Fibroblast of lung (primary cell): ENCODE measurements around the gene FASTKD1. TPM values are rescaled to one million over a fixed set of nuclear protein-coding genes. Genes with fewer than 3 reads are reported as not detected.
A peak's percentile ranks its signal among the peaks of the same experiment; 100 is the strongest.

Experiments used
- DNase-seq, 2 donors: peaks; one replicate each; pipeline versions ENCODE4 v3.0.0 to v3.0.0-alpha.2; 2010; ENCODE audit warnings: low read depth in 2 of 2
- H2AFZ ChIP-seq: 2 replicates; pipeline ENCODE4 v1.5.1; 2012; ENCODE audit warnings: low read length, control low read depth, inconsistent platforms
- H3K27ac ChIP-seq: 2 replicates; pipeline ENCODE4 v1.5.1; 2011; ENCODE audit warnings: low read length, control low read depth; ENCODE audit not compliant: insufficient read depth
- H3K27me3 ChIP-seq: 2 replicates; pipeline ENCODE4 v1.5.1; 2011; ENCODE audit warnings: mild to moderate bottlenecking, low read length; ENCODE audit not compliant: control insufficient read depth, insufficient read depth
- H3K36me3 ChIP-seq: 2 replicates; pipeline ENCODE4 v1.5.1; 2011; ENCODE audit warnings: low read length; ENCODE audit not compliant: control insufficient read depth, insufficient read depth
- H3K4me1 ChIP-seq: 2 replicates; pipeline ENCODE4 v1.5.1; 2011; ENCODE audit warnings: low read length; ENCODE audit not compliant: control insufficient read depth, insufficient read depth; ENCODE audit errors: extremely low read depth
- H3K4me2 ChIP-seq: 2 replicates; pipeline ENCODE4 v1.5.1; 2011; ENCODE audit warnings: low read length, control low read depth; ENCODE audit not compliant: insufficient read depth; ENCODE audit errors: extremely low read depth
- H3K4me3 ChIP-seq, 4 experiments: fragments of 200-600 bp in 1 of 4; sonication (generic) in 1 of 4; replicated peaks in 1 of 4; 2 replicates each; pipeline ENCODE4 v1.5.1; 2011 to 2016; ENCODE audit warnings: low read length in 4 of 4, low read depth in 3 of 4, mild to moderate bottlenecking in 3 of 4, control low read depth in 2 of 4, inconsistent platforms in 1 of 4, mixed read lengths in 1 of 4; ENCODE audit not compliant: insufficient read depth in 1 of 4; ENCODE audit errors: control extremely low read depth in 1 of 4
- H3K79me2 ChIP-seq: 2 replicates; pipeline ENCODE4 v1.5.1; 2012; ENCODE audit warnings: mild to moderate bottlenecking, low read length, inconsistent platforms; ENCODE audit not compliant: control insufficient read depth, insufficient read depth
- H3K9ac ChIP-seq: 2 replicates; pipeline ENCODE4 v1.5.1; 2011; ENCODE audit warnings: mild to moderate bottlenecking, low read length, control low read depth; ENCODE audit not compliant: insufficient read depth
- H3K9me3 ChIP-seq: 2 replicates; pipeline ENCODE4 v1.5.1; 2012; ENCODE audit warnings: low read depth, low read length; ENCODE audit not compliant: control insufficient read depth, insufficient read depth
- H4K20me1 ChIP-seq: 2 replicates; pipeline ENCODE4 v1.5.1; 2011; ENCODE audit warnings: low read length; ENCODE audit not compliant: control insufficient read depth, insufficient read depth; ENCODE audit errors: extremely low read depth
- EZH2 ChIP-seq: IDR thresholded peaks from 2 replicates; pipeline ENCODE4 v1.5.1; 2012; ENCODE audit warnings: low read length, control low read depth, mild to moderate bottlenecking; ENCODE audit errors: missing control alignments
- polyA plus RNA-seq, 2 donors: library from polyadenylated mRNA; depleted of rRNA in 1 of 2; stranded (reverse) in 1 of 2; unstranded in 1 of 2; fragments of >200 nt; gene quantifications; 2 replicates each; pipeline ENCODE4 v1.2.1, GENCODE V29; 2011 to 2012; ENCODE audit warnings: missing spikeins in 1 of 2
- total RNA-seq: library from RNA; depleted of rRNA; stranded (reverse); fragments of >200 nt; gene quantifications from 2 replicates; pipeline ENCODE4 v1.2.1, GENCODE V29; 2014
- TF ChIP-seq, protein P1 (sequence below), 2 donors: IDR thresholded peaks in 1 of 2; conservative IDR thresholded peaks in 1 of 2; 1 replicate in 1 of 2; 2 replicates in 1 of 2; pipeline ENCODE4 v1.5.1; 2011 to 2012; ENCODE audit warnings: low read length in 2 of 2, control low read depth in 1 of 2, inconsistent platforms in 1 of 2, low read depth in 1 of 2, mild to moderate bottlenecking in 1 of 2

The FASTKD1 gene
- total and polyA plus RNA-seq, 2 donors (not counting 1 experiment from before 2014, with no cell fraction given), result 11.8 to 19.3 TPM

DNA sequence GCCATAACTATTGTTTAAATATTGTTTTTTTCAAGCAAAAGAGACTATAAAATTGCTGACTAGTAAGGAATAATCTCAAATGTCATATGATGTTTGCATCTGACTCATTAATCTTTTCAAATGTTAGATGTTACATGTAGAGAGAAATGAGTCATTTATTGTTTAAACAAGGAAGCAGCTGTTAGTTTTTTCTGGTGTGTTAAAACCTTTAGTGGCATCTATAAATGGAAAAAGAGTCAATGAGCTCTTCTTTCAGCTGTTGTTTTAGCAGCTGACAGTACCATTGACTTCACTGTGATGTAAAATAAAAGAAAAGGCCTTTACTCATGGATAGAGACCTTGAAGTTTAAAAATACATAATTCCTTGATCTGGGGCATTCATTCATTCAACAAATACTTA is 66.0 kb downstream of the FASTKD1 start:
- no peaks in the 10 kb centered on the region for H3K79me2 ChIP-seq
- no peak overlapping the region for H3K4me3 ChIP-seq
- no peak overlapping the region for H3K27ac ChIP-seq
- peak; percentile 61 to 85 for DNase-seq
- H3K27me3 ChIP-seq, result no peaks in the 10 kb centered on the region
- no peaks in the 10 kb centered on the region for H3K36me3 ChIP-seq
- H3K9ac ChIP-seq, result no peak overlapping the region
- H3K4me2 ChIP-seq, result no peak overlapping the region
- peaks cover 6% of the 10 kb centered on the region for H3K4me1 ChIP-seq
- no peak overlapping the region for H2AFZ ChIP-seq
- no peaks in the 10 kb centered on the region for H3K9me3 ChIP-seq
- TF ChIP-seq, protein P1, sequence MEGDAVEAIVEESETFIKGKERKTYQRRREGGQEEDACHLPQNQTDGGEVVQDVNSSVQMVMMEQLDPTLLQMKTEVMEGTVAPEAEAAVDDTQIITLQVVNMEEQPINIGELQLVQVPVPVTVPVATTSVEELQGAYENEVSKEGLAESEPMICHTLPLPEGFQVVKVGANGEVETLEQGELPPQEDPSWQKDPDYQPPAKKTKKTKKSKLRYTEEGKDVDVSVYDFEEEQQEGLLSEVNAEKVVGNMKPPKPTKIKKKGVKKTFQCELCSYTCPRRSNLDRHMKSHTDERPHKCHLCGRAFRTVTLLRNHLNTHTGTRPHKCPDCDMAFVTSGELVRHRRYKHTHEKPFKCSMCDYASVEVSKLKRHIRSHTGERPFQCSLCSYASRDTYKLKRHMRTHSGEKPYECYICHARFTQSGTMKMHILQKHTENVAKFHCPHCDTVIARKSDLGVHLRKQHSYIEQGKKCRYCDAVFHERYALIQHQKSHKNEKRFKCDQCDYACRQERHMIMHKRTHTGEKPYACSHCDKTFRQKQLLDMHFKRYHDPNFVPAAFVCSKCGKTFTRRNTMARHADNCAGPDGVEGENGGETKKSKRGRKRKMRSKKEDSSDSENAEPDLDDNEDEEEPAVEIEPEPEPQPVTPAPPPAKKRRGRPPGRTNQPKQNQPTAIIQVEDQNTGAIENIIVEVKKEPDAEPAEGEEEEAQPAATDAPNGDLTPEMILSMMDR (conservative IDR thresholded peaks at IDR 0.05 in 1 of 2, IDR thresholded peaks at IDR 0.05 in 1 of 2; ENCODE audit: low read depth in 1 of 2, low read length in 2 of 2), result no peak
- TF ChIP-seq EZH2, result no peak
- H4K20me1 ChIP-seq, result no peaks in the 10 kb centered on the region

DNA sequence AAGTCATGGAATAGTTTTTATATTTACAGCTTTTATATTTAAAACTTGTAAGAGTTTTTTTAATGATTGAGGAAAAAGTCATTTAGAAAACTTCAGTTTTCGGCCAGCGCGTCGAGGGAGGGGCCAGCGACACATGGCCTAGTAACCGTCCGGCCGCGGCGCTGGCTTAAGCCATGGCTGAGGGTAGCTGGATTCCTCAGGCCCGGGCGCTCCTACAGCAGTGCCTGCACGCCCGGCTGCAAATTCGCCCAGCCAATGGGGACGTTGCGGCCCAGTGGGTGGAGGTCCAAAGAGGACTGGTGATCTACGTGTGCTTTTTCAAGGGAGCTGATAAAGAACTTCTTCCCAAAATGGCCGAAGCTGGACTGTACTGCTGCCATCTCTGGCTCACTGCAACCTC is 69.0 kb downstream of the FASTKD1 start:
- H3K79me2 ChIP-seq, result no peaks in the 10 kb centered on the region
- no peak overlapping the region for H2AFZ ChIP-seq
- H3K9me3 ChIP-seq, result no peaks in the 10 kb centered on the region
- H3K27ac ChIP-seq, result no peak overlapping the region
- H3K4me3 ChIP-seq, result no peak overlapping the region
- no peaks in the 10 kb centered on the region for H3K27me3 ChIP-seq
- peaks cover 4% of the 10 kb centered on the region for H3K4me1 ChIP-seq
- H3K36me3 ChIP-seq, result no peaks in the 10 kb centered on the region
- no peak for DNase-seq
- H3K4me2 ChIP-seq, result no peak overlapping the region
- no peaks in the 10 kb centered on the region for H4K20me1 ChIP-seq
- H3K9ac ChIP-seq, result no peak overlapping the region
- TF ChIP-seq EZH2, result no peak
- TF ChIP-seq, protein P1 (conservative IDR thresholded peaks at IDR 0.05 in 1 of 2, IDR thresholded peaks at IDR 0.05 in 1 of 2; ENCODE audit: low read depth in 1 of 2, low read length in 2 of 2), result no peak

DNA sequence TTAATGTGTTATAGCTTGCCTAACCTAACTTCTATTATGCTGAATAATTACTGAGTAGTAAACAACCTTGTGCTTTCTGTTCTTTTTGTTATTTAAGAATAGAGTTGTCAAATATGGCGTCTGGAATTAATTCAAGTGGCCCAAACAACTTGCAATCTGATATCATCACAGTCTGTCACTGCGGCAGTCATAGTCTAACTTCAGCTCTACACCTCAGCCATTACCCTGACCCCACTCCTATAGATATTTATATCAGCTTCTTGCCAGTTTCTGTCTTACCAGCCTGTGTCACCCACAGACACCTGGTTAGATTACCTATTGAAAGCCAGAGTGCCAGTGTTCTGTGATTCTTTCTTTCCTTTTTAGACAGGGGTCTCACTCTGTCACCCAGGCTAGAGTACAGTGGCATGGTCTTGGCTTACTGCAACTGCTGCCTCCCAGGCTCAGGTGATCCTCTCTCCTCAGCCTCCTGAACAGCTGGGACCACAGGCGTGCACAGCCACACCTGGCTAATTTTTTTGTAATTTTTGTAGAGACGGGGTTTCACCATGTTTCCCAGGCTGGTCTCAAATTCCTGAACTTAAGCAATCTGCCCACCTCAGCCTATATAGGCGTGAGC is 78.2 kb downstream of the FASTKD1 start:
- H3K9ac ChIP-seq, result no peak overlapping the region
- DNase-seq, result no peak
- H3K4me1 ChIP-seq, result no peaks in the 10 kb centered on the region
- H3K9me3 ChIP-seq, result no peaks in the 10 kb centered on the region
- H3K27me3 ChIP-seq, result no peaks in the 10 kb centered on the region
- no peak for TF ChIP-seq EZH2
- TF ChIP-seq, protein P1 (conservative IDR thresholded peaks at IDR 0.05 in 1 of 2, IDR thresholded peaks at IDR 0.05 in 1 of 2; ENCODE audit: low read depth in 1 of 2, low read length in 2 of 2), result no peak
- H3K36me3 ChIP-seq, result no peaks in the 10 kb centered on the region
- H2AFZ ChIP-seq, result no peak overlapping the region
- no peaks in the 10 kb centered on the region for H4K20me1 ChIP-seq
- no peak overlapping the region for H3K4me3 ChIP-seq
- H3K79me2 ChIP-seq, result no peaks in the 10 kb centered on the region
- H3K27ac ChIP-seq, result no peak overlapping the region
- H3K4me2 ChIP-seq, result no peak overlapping the region
